Left hindlimb (tissue), 1 donor: ENCODE data around the gene ZNF524.
"Not testable (repeated sequence)": the region's sequence is repeated elsewhere in the genome, so short reads cannot be mapped to it uniquely, and the experiment has no call there.

Experiments used
- DNase-seq: peaks from one replicate; pipeline ENCODE4 v3.0.0-alpha.2; 2018

Gene ZNF524

DNA sequence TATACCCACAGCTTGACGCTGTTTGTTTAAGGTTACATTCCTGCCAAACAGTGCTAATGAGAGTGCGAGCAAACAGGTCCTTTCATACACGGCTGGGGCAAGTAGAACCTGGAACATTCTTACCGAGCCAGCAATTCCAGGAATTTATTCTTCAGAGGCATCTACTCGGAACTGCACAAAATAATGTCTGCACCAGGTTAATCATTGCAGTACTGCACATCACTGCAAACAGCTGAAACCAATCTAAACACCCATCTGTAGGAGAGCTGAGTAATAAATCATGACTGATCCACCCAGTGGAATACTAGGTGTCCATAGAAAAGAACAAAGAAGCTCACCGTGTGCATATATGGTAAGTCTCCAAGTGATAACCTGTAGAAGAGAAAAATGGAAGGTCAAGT is 18.3 kb upstream of the ZNF524 start:
- no peak for DNase-seq

DNA sequence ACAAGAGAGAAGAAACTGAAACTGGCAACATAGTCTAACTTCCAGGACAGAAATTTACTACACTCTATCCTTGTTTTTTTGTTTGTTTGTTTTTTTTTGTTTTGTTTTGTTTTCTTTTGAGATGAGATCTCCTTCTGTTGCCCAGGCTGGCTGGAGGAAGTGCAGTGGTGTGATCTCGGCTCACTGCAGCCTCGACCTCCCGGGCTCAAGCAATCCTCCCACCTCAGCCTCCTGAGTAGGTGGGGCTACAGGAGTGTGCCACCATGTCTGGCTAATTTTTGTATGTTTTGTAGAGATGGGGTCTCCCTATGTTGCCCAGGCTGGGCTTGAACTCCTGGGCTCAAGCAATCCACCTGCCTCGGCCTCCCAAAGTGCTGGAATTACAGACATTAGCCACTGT is 17.8 kb upstream of the ZNF524 start:
- DNase-seq: not testable (repeated sequence)

DNA sequence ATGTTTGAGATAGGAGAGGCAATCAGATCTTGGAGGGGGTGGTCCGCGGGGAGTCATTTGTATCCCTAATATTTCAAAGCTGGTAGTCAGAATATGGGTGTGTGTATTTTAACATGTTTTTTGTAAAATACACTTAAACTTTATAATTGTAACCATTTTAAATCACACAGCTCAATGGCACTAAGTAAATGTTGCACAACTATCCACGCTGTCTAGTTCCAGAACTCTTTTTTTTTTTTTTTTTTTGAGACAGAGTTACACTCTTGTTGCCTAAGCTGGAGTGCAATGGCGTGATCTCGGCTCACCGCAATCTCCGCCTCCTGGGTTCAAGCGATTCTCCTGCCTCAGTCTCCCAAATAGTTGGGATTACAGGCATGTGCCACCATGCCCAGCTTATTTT is 16.2 kb upstream of the ZNF524 start:
- DNase-seq: not testable (repeated sequence)

DNA sequence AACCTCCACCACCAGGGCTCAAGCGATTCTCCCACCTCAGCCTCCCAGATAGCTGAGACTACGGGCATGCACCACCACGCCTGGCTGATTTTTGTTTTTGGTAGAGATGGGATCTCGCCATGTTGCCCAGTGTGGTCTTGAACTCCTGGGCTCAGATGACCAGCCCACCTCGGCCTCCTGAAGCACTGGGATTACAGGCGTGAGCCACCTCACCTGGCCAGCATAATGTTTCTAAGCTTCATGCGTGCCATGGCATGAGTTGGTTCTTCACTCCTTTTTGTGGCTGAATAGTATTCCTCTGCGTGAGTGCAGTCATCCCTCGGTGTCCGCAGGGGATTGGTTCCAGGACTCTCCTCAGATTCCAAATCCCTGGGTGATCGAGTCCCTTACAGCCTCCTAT is 15.2 kb upstream of the ZNF524 start:
- DNase-seq: peak; percentile 26

DNA sequence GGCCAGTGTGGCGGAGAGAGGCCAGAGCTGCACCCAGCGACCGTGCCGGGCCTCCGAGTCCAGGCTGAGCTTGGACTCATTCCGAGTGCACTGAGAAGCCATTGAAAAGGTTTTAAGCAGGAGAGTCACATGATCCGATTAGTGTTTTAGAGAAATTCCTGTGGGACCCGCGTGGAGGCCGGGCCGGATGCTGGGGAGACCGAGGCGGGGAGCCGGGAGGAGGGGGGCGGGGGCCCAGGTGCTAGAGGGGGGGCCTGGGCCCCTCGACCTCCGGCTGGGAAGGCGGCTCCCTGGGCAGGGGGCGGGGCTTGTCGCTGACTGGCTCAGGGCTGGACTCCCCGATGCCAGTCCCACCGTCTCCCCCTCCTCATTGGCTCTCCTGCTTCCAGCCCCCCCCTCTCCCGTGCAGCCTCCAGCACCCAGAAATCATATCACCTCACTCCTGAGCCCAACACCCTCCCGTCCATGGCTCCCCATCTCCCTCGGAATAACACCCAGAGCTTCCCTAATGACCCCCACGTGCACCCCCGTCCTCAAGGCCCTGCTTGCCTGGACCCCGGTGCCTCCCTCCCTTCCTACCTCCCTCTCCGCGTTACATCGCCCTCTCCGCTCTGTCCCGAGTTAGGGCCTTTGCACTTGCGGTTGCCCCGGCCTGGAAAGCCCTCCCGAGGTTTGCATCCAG is 14.3 kb upstream of the ZNF524 start:
- peak; percentile 93 for DNase-seq

- peak; percentile 95 for DNase-seq
Observed at GRCh38 chr19:55586976-55587668, 13.0 kb upstream of the ZNF524 start.

DNA sequence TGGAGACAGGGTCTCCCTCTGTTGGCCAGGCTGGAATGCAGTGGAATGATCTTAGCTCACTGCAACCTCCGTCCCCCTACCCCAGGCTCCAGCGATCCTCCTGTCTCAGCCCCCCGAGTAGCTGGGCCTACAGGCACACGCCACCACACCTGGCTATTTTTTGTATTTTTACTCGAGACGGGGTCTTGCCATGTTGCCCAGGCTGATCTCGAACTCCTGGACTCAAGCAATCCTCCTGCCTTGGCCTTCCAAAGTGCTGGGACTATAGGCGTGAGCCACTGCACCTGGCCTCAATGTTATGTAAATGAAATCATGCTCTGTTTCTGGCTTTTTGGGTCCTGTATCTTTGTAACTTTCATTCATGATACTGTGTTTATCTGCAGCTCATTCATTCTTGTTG is 11.3 kb upstream of the ZNF524 start:
- peak; percentile 2 for DNase-seq

- DNase-seq: peak; percentile 10
Observed at GRCh38 chr19:55590109-55590508, 10.0 kb upstream of the ZNF524 start.

DNA sequence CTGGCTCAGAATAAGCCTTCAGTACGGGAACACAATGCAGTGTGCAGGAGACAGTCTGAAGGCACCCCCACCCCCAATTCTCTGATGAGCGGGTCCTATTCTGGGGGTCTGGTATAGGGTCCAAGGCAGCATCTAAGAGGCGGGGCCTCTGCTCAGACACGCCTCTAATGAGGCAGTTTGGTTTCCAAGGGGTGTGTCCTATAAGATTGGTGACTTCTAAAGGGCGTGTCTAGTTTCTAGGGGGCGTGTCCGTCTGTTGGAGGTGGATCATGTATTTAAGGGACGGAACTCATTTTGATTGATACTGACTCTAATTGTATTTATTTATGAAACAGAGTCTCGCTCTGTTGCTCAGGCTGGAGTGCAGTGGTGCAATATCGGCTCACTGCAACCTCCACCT is 9.5 kb upstream of the ZNF524 start:
- DNase-seq: peak; percentile 21

- DNase-seq: no peak
Observed at GRCh38 chr19:55591555-55591954, 8.5 kb upstream of the ZNF524 start.

- no peak for DNase-seq
Observed at GRCh38 chr19:55592391-55593090, 7.5 kb upstream of the ZNF524 start.

DNA sequence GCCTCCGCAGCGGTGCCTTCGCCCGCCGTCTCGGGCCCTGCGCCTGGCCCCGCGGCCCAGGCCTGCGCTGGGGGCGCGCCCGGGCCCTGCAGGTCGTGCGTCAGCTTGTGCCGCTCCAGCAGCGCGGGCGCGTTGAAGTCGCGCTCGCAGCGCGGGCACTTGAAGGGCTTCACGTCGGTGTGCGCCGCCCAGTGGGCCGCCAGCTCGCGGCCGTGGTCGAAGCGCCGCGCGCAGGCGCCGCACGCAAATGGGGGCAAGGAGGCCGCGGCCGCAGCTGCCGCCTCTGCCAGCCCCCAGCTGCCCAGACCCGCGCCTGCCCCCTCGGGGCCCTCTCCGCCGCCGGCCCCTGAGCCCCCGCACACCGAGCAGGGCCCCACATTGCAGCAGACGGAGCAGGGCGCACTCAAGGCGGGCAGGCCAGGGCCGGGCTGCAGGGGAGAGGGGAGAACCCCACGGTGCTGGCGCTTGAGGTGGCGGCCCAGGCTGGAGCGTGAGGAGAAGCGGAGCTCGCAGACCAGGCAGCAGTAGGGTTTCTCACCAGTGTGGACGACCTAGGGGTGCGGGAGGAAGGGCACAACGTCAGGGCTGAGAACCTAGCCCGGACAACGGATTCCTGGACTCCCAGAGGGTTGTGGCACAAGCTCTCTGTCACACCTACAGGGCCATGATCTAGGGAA is 6.9 kb upstream of the ZNF524 start:
- DNase-seq: peak; percentile 30

DNA sequence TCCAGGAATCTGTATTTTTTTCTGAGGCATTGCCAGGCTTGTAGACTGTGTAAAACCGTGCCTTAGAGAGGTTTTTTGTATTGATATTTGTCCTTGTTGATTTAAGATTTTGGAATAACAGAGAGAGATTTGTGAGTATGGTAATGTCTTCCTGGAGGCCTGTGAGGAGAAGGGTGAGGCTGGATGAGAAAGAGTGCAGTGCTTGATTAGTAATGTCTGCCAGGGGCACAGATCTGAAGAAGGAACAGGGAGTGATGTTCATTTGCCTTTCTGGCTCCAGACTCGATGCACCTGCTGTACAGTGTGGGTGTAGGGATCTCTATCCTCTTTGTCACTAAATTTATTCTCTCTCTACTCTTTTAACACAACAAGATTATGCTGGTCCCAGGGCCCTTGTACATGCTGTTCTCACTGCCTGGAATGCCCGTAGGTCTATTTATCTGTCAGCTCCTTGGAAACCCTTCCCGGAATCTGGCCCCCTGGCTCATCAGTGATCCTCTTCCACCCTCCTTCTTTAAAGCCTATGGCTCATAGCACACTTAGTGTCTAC is 5.0 kb upstream of the ZNF524 start:
- no peak for DNase-seq

GRCh38 chr19:55596304-55596703 is 3.8 kb upstream of the ZNF524 start:
- DNase-seq: no peak

DNA sequence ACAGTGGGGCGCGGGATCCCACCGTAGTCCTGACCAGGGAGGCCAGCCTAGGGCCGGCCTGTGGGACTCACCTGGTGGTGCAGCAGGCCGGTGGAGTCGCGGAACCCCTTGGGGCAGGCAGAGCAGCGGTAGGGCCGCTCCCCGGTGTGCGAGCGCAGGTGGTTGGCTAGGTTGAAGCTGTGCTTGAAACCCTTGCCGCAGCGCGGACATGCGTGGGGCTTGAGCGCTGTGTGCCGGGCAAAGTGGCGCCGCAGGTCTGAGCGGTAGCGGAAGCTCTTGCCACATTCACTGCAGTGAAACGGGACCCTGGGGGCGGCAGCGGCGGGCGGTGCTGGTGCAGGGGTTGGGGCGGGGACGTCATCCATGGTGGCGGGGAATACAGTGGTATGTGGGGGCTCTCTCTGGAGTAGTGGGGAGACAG is 2.6 kb upstream of the ZNF524 start:
- no peak for DNase-seq

- DNase-seq: no peak
Observed at GRCh38 chr19:55598034-55598433, 2.1 kb upstream of the ZNF524 start.

DNA sequence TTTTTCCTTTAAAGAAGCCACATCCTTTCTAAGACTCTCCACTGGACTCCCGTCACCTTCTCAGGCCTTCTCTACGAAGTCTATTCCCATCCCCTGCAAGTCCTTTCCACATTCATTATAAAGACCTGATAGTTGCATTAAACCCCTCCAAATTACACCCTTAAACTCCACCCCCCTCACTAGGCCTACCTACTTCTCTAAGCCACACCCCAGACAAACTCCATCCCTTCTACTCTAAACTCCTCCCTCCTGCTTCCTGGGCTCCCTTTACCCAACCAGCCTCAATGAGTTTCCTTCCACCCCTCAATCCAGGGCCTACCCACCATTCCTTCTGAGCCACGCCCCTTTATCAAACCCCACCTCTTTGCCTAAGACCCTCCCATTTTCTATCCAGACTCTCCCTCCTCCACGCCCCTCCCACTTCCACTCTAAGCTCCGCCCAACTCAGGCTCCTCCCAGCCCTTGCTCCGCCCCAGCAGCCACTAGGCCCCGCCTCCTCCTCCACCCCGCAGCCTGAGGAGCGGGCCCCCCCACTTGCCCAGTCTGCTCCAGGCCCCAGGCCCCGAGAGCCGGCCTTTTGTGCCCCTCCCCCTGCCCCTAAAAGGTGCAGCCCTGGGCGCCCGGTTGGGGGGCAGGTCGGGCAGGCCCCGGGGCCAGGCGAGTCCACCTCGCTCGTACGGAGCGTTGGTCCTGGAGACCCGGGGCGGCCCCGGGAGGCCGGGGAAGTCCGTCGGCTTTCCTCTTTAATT is 1.2 kb upstream of the ZNF524 start:
- DNase-seq: peak; percentile 96

DNA sequence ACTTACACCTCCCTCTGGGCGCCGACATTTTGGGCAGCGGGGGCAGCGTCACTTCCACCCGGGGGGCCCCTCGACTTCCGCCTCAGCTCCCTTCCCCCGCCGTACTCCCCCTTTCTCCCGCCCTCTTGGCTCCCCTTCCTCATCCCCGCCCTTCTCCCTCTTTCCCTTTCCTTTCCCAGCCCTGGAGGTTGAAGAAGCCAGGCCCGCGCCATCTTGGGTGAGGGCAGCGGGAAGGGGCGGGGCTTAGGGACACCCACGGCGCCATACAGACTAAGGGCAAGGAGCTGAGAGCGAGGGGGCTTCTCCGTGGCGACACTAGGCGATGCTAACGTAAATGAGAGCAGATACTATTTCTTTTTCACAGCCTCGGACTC is 633 bp upstream of the ZNF524 start, which contains the start of gene FIZ1:
TSS of gene FIZ1 (minus strand) at position 50 of the 374 bp plus-strand sequence. CDS start 1,652 bp downstream, outside the sequence.
- DNase-seq: peak; percentile 100

GRCh38 chr19:55600662-55601028 is 557 bp downstream of the ZNF524 start:
- DNase-seq: no peak

- no peak for DNase-seq
Observed at GRCh38 chr19:55601084-55601483, 996 bp downstream of the ZNF524 start.

DNA sequence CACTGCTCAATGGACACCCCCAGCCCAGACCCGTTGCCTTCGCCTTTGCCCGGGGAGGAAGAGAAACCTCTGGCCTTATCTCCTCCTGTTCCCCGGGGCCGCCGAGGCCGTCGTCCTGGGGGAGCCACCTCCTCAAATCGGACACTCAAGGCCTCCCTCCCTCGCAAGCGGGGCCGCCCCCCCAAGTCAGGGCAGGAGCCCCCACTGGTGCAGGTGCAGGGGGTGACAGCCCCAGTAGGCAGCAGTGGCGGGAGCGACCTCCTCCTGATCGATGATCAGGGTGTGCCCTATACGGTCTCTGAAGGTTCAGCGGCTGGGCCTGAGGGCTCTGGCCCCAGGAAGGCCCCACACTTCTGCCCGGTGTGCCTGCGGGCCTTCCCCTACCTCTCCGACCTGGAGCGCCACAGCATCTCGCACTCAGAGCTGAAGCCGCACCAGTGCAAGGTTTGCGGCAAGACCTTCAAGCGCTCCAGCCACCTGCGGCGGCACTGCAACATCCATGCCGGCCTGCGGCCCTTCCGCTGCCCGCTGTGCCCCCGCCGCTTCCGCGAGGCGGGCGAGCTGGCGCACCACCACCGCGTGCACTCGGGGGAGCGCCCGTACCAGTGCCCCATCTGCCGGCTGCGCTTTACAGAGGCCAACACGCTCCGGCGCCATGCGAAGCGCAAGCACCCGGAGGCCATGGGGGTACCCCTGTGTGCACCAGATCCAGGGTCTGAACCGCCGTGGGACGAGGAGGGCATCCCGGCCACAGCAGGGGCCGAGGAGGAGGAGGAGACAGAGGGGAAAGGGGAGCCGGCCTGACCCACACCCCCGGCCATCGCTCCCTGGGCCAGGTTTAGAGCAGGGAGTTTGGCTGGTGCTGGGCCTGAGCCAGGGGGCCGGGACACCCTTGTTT is 2.3 kb downstream of the ZNF524 start:
- DNase-seq: no peak
